ENCODE data around the gene SLX1A.
"Not testable (repeated sequence)": the region's sequence is repeated elsewhere in the genome, so short reads cannot be mapped to it uniquely, and the experiment has no call there.

The SLX1A gene

GRCh38 chr16:30184096-30184890 lies 9.4 kb upstream of the SLX1A start:
- no peak for DNase-seq (ENCODE audit: low spot score)

- DNase-seq (ENCODE audit: low spot score) = no peak
Observed at GRCh38 chr16:30184891-30185682, 8.6 kb upstream of the SLX1A start.

GRCh38 chr16:30185683-30186421 lies 7.8 kb upstream of the SLX1A start:
- no peak for DNase-seq (ENCODE audit: low spot score)

- DNase-seq (ENCODE audit: low spot score) = no peak
Observed at GRCh38 chr16:30186444-30186781, 7.3 kb upstream of the SLX1A start.

- DNase-seq (ENCODE audit: low spot score) = no peak
Observed at GRCh38 chr16:30186782-30187555, 6.7 kb upstream of the SLX1A start.

GRCh38 chr16:30187556-30187865 lies 6.2 kb upstream of the SLX1A start:
- DNase-seq (ENCODE audit: low spot score) = no peak

GRCh38 chr16:30187971-30188561 lies 5.6 kb upstream of the SLX1A start:
- DNase-seq (ENCODE audit: low spot score) = no peak

GRCh38 chr16:30191158-30191557 lies 2.5 kb upstream of the SLX1A start:
- DNase-seq (ENCODE audit: low spot score) = not testable (repeated sequence)

GRCh38 chr16:30193098-30193497 lies 577 bp upstream of the SLX1A start:
- not testable (repeated sequence) for DNase-seq (ENCODE audit: low spot score)

GRCh38 chr16:30194172-30194925 lies 674 bp downstream of the SLX1A start:
- DNase-seq (ENCODE audit: low spot score) = not testable (repeated sequence)

- DNase-seq (ENCODE audit: low spot score) = not testable (repeated sequence)
Observed at GRCh38 chr16:30197001-30197400, 3.3 kb downstream of the SLX1A start.

GRCh38 chr16:30199049-30199448 lies 5.4 kb downstream of the SLX1A start, which contains the start of gene SULT1A3:
Gene SULT1A3, plus strand, starts transcription at chr16:30199255. Its CDS starts 1,474 bp downstream, at chr16:30200729.
- not testable (repeated sequence) for DNase-seq (ENCODE audit: low spot score)

- DNase-seq (ENCODE audit: low spot score) = not testable (repeated sequence)
Observed at GRCh38 chr16:30199608-30200343, 6.1 kb downstream of the SLX1A start.

GRCh38 chr16:30205541-30206236 lies 12.0 kb downstream of the SLX1A start:
- not testable (repeated sequence) for DNase-seq (ENCODE audit: low spot score)

- DNase-seq (ENCODE audit: low spot score) = not testable (repeated sequence)
Observed at GRCh38 chr16:30206252-30206651, 12.6 kb downstream of the SLX1A start.

- not testable (repeated sequence) for DNase-seq (ENCODE audit: low spot score)
Observed at GRCh38 chr16:30207063-30207704, 13.5 kb downstream of the SLX1A start.

- not testable (repeated sequence) for DNase-seq (ENCODE audit: low spot score)
Observed at GRCh38 chr16:30209032-30209431, 15.4 kb downstream of the SLX1A start.

GRCh38 chr16:30211414-30211813 lies 17.7 kb downstream of the SLX1A start:
- not testable (repeated sequence) for DNase-seq (ENCODE audit: low spot score)

GRCh38 chr16:30217082-30217481 lies 23.4 kb downstream of the SLX1A start:
- DNase-seq (ENCODE audit: low spot score) = not testable (repeated sequence)
